Neutrophil (primary cell): ENCODE data around the gene PPP1R3G.

Source experiments
- H3K27ac ChIP-seq: fragments of 200-600 bp; sonication (generic); 2 replicates; pipeline ENCODE4 v1.5.1; 2016; ENCODE audit warnings: mild to moderate bottlenecking, moderate library complexity
- H3K27me3 ChIP-seq: fragments of 200-600 bp; sonication (generic); 2 replicates; pipeline ENCODE4 v1.6.0; 2016; ENCODE audit warnings: mild to moderate bottlenecking
- H3K36me3 ChIP-seq: fragments of 200-600 bp; sonication (generic); 2 replicates; pipeline ENCODE4 v1.5.1; 2017
- H3K4me1 ChIP-seq, 2 experiments: fragments of 200-600 bp in 1 of 2; sonication (generic) in 1 of 2; 1 replicate in 1 of 2; 2 replicates in 1 of 2; pipeline versions ENCODE4 v1.5.1 to v1.6.1; 2013 to 2016; ENCODE audit warnings: low read depth in 1 of 2, low read length in 1 of 2, mild to moderate bottlenecking in 1 of 2, moderate library complexity in 1 of 2; ENCODE audit not compliant: control insufficient read depth in 1 of 2, insufficient read depth in 1 of 2
- H3K4me3 ChIP-seq, 2 experiments: fragments of 200-600 bp in 1 of 2; sonication (generic) in 1 of 2; 1 replicate in 1 of 2; 2 replicates in 1 of 2; pipeline ENCODE4 v1.5.1; 2013 to 2016; ENCODE audit warnings: low read depth in 1 of 2, low read length in 1 of 2, mild to moderate bottlenecking in 1 of 2, moderate library complexity in 1 of 2
- H3K9me3 ChIP-seq: fragments of 200-600 bp; sonication (generic); 2 replicates; pipeline ENCODE4 v1.5.1; 2016
- CTCF ChIP-seq: fragments of 200-600 bp; sonication (generic); IDR thresholded peaks from 2 replicates; pipeline ENCODE4 v1.5.1; 2016; ENCODE audit warnings: antibody characterized with exemption

Gene PPP1R3G

GRCh38 chr6:5112066-5112799, 27.1 kb downstream of the PPP1R3G start:
- H3K27ac ChIP-seq = no peak overlapping the region
- no peaks in the 10 kb centered on the region for H3K27me3 ChIP-seq
- H3K4me1 ChIP-seq = no peaks in the 10 kb centered on the region
- H3K9me3 ChIP-seq = no peaks in the 10 kb centered on the region
- TF ChIP-seq CTCF = no peak
- no peaks in the 10 kb centered on the region for H3K36me3 ChIP-seq
- H3K4me3 ChIP-seq = no peak overlapping the region

GRCh38 chr6:5113096-5113495, 28.0 kb downstream of the PPP1R3G start:
- Histone ChIP-seq H3K9me3 (no peaks in the 10 kb centered on the region), H3K4me1 (no peaks in the 10 kb centered on the region), H3K27me3 (no peaks in the 10 kb centered on the region), H3K36me3 (no peaks in the 10 kb centered on the region), H3K4me3 (no peak overlapping the region), H3K27ac (no peak overlapping the region)
- TF ChIP-seq CTCF = no peak

- Histone ChIP-seq H3K27me3 (no peaks in the 10 kb centered on the region), H3K27ac (no peak overlapping the region), H3K4me1 (no peaks in the 10 kb centered on the region), H3K36me3 (no peaks in the 10 kb centered on the region), H3K4me3 (no peak overlapping the region), H3K9me3 (no peaks in the 10 kb centered on the region)
- no peak for TF ChIP-seq CTCF
Measured at GRCh38 chr6:5115168-5115567, 30.0 kb downstream of the PPP1R3G start.

GRCh38 chr6:5116243-5116991, 31.3 kb downstream of the PPP1R3G start:
- Histone ChIP-seq H3K4me3 (no peak overlapping the region), H3K27ac (no peak overlapping the region), H3K9me3 (no peaks in the 10 kb centered on the region), H3K27me3 (no peaks in the 10 kb centered on the region), H3K4me1 (peaks cover 2 to 4% of the 10 kb centered on the region in 2 experiments), H3K36me3 (no peaks in the 10 kb centered on the region)
- TF ChIP-seq CTCF = no peak

- H3K9me3 ChIP-seq = no peaks in the 10 kb centered on the region
- H3K36me3 ChIP-seq = no peaks in the 10 kb centered on the region
- no peak overlapping the region for H3K27ac ChIP-seq
- H3K4me1 ChIP-seq = peaks cover 13 to 14% of the 10 kb centered on the region in 2 experiments
- no peak for TF ChIP-seq CTCF
- no peaks in the 10 kb centered on the region for H3K27me3 ChIP-seq
- H3K4me3 ChIP-seq = no peak overlapping the region
Measured at GRCh38 chr6:5119090-5119951, 34.2 kb downstream of the PPP1R3G start.
